H9 (cell line): ENCODE results near the gene CPEB2. TPM values are rescaled to one million over a fixed set of nuclear protein-coding genes. Genes with fewer than 3 reads are reported as not detected.

ENCODE experiments used
- DNase-seq: peaks from one replicate; pipeline ENCODE4 v3.0.0-alpha.2; 2017
- H2AFZ ChIP-seq: one replicate; pipeline ENCODE4 v1.6.1; 2013; ENCODE audit warnings: mild to moderate bottlenecking, low read length, control low read depth, moderate library complexity
- H2AK5ac ChIP-seq: 2 replicates; pipeline ENCODE4 v1.6.1; 2013; ENCODE audit warnings: low read length, control low read depth, mixed read lengths; ENCODE audit not compliant: insufficient read length
- H2BK120ac ChIP-seq: one replicate; pipeline ENCODE4 v1.6.1; 2013; ENCODE audit warnings: low read depth, mild to moderate bottlenecking, low read length, control low read depth, inconsistent platforms; ENCODE audit not compliant: poor library complexity, severe bottlenecking
- H2BK12ac ChIP-seq: 2 replicates; pipeline ENCODE4 v1.6.1; 2013; ENCODE audit warnings: low read length, control low read depth, mixed read lengths, low read depth; ENCODE audit not compliant: insufficient read length
- H2BK15ac ChIP-seq: 2 replicates; pipeline ENCODE4 v1.6.1; 2013; ENCODE audit warnings: low read depth, low read length, control low read depth
- H2BK20ac ChIP-seq: one replicate; pipeline ENCODE4 v1.6.1; 2013; ENCODE audit warnings: low read depth, mild to moderate bottlenecking, low read length, control low read depth, inconsistent platforms; ENCODE audit not compliant: poor library complexity, severe bottlenecking
- H2BK5ac ChIP-seq: 2 replicates; pipeline ENCODE4 v1.6.1; 2013; ENCODE audit warnings: low read length, control low read depth, mixed read lengths; ENCODE audit not compliant: insufficient read length
- H3K14ac ChIP-seq: 2 replicates; pipeline ENCODE4 v1.6.1; 2013; ENCODE audit warnings: low read length, control low read depth; ENCODE audit not compliant: insufficient read depth
- H3K18ac ChIP-seq: 2 replicates; pipeline ENCODE4 v1.6.1; 2013; ENCODE audit warnings: low read depth, mild to moderate bottlenecking, mixed read lengths, low read length, control low read depth; ENCODE audit not compliant: insufficient read length
- H3K23ac ChIP-seq: 2 replicates; pipeline ENCODE4 v1.6.1; 2013; ENCODE audit warnings: low read length, control low read depth, mixed read lengths, low read depth; ENCODE audit not compliant: insufficient read length
- H3K23me2 ChIP-seq: 2 replicates; pipeline ENCODE4 v1.6.1; 2013; ENCODE audit warnings: low read depth, mild to moderate bottlenecking, mixed read lengths, low read length, control low read depth; ENCODE audit not compliant: insufficient read length, poor library complexity, severe bottlenecking
- H3K27ac ChIP-seq: 2 replicates; pipeline ENCODE4 v1.5.1; 2013; ENCODE audit warnings: low read length, control low read depth, mixed read lengths, low read depth; ENCODE audit not compliant: insufficient read length
- H3K27me3 ChIP-seq: 2 replicates; pipeline ENCODE4 v1.6.1; 2013; ENCODE audit warnings: low read length, control low read depth, inconsistent platforms; ENCODE audit not compliant: insufficient read depth
- H3K4ac ChIP-seq: 2 replicates; pipeline ENCODE4 v1.6.1; 2013; ENCODE audit warnings: low read depth, mild to moderate bottlenecking, control low read depth, inconsistent platforms, low read length, moderate library complexity
- H3K4me1 ChIP-seq: 2 replicates; pipeline ENCODE4 v1.6.1; 2013; ENCODE audit warnings: low read length, control low read depth, inconsistent platforms; ENCODE audit not compliant: insufficient read depth
- H3K4me2 ChIP-seq: 2 replicates; pipeline ENCODE4 v1.6.1; 2013; ENCODE audit warnings: low read length, control low read depth, mixed read lengths; ENCODE audit not compliant: insufficient read length, insufficient read depth
- H3K56ac ChIP-seq: 2 replicates; pipeline ENCODE4 v1.6.1; 2013; ENCODE audit warnings: low read depth, mild to moderate bottlenecking, mixed read lengths, low read length, control low read depth; ENCODE audit not compliant: insufficient read length
- H3K79me1 ChIP-seq: 2 replicates; pipeline ENCODE4 v1.6.1; 2013; ENCODE audit warnings: low read depth, mild to moderate bottlenecking, moderate library complexity, low read length, control low read depth, inconsistent platforms; ENCODE audit not compliant: insufficient read depth, poor library complexity, severe bottlenecking
- H3K79me2 ChIP-seq: 2 replicates; pipeline ENCODE4 v1.6.1; 2013; ENCODE audit warnings: low read length, control low read depth, inconsistent platforms; ENCODE audit not compliant: insufficient read depth
- H3K9ac ChIP-seq: 2 replicates; pipeline ENCODE4 v1.6.1; 2013; ENCODE audit warnings: low read length, control low read depth, mixed read lengths; ENCODE audit not compliant: insufficient read length; ENCODE audit errors: extremely low read depth
- H3K9me3 ChIP-seq: one replicate; pipeline ENCODE4 v1.6.1; 2013; ENCODE audit warnings: low read depth, low read length, inconsistent platforms; ENCODE audit not compliant: control insufficient read depth
- H3T11ph ChIP-seq: one replicate; pipeline ENCODE4 v1.6.1; 2013; ENCODE audit warnings: mild to moderate bottlenecking, low read length, control low read depth, inconsistent platforms
- H4K20me1 ChIP-seq: one replicate; pipeline ENCODE4 v1.6.1; 2013; ENCODE audit not compliant: control insufficient read depth, insufficient read length, insufficient read depth
- H4K5ac ChIP-seq: 2 replicates; pipeline ENCODE4 v1.6.1; 2013; ENCODE audit warnings: low read depth, mild to moderate bottlenecking, mixed read lengths, low read length, control low read depth; ENCODE audit not compliant: insufficient read length
- H4K8ac ChIP-seq: replicated peaks from 2 replicates; pipeline ENCODE4 v1.6.1; 2013; ENCODE audit warnings: low read length, control low read depth, mixed read lengths, low read depth; ENCODE audit not compliant: insufficient read length
- H4K91ac ChIP-seq: 2 replicates; pipeline ENCODE4 v1.6.1; 2013; ENCODE audit warnings: low read depth, mild to moderate bottlenecking, moderate library complexity, mixed read lengths, low read length, control low read depth; ENCODE audit not compliant: insufficient read length
- H3K27ac Mint-ChIP-seq, 3 experiments: 2 replicates in 2 of 3; 3 replicates in 1 of 3; pipeline ENCODE4 v1.8.0; 2020 to 2021; ENCODE audit warnings: mixed read lengths in 3 of 3, mild to moderate bottlenecking in 1 of 3, moderate library complexity in 1 of 3
- H3K27me3 Mint-ChIP-seq: 2 replicates; pipeline ENCODE4 v1.8.0; 2021; ENCODE audit warnings: low read depth, mild to moderate bottlenecking, moderate library complexity, mixed read lengths
- H3K36me3 Mint-ChIP-seq, 3 experiments: 2 replicates in 2 of 3; 3 replicates in 1 of 3; pipeline ENCODE4 v1.8.0; 2020 to 2021; ENCODE audit warnings: low read depth in 3 of 3, mixed read lengths in 3 of 3; ENCODE audit not compliant: insufficient read depth in 1 of 3
- H3K4me1 Mint-ChIP-seq, 2 experiments: 2 replicates each; pipeline ENCODE4 v1.8.0; 2020; ENCODE audit warnings: mixed read lengths in 2 of 2
- H3K4me3 Mint-ChIP-seq, 2 experiments: 2 replicates in 1 of 2; 3 replicates in 1 of 2; pipeline ENCODE4 v1.8.0; 2020 to 2021; ENCODE audit warnings: mild to moderate bottlenecking in 2 of 2, mixed read lengths in 2 of 2, moderate library complexity in 1 of 2
- H3K9me3 Mint-ChIP-seq, 2 experiments: 2 replicates in 1 of 2; 3 replicates in 1 of 2; pipeline ENCODE4 v1.8.0; 2020; ENCODE audit warnings: mild to moderate bottlenecking in 2 of 2, mixed read lengths in 2 of 2, moderate library complexity in 1 of 2
- WGBS: extraction: QIAGEN DNeasy Blood & Tissue Kit; methylation state at CpG from one replicate; pipeline ENCODE4 v1.1.7; 2013; ENCODE audit warnings: missing lambda C conversion rate, low lambda C conversion rate, mixed read lengths; ENCODE audit not compliant: insufficient read length; ENCODE audit errors: extremely low coverage; 5-methylcytosine and 5-hydroxymethylcytosine counted together
- total RNA-seq: library from RNA; stranded (reverse); gene quantifications from 2 replicates; pipeline ENCODE4 v1.2.1, GENCODE V29; 2021
- TF ChIP-seq, protein P1 (sequence below): fragments of 200-600 bp; sonication (generic); conservative IDR thresholded peaks from 3 replicates; pipeline ENCODE4 v1.8.0; 2021; ENCODE audit warnings: antibody characterized with exemption, mild to moderate bottlenecking

Gene CPEB2
- total RNA-seq, 1 experiment from 2014 or later = 1.8 TPM

DNA sequence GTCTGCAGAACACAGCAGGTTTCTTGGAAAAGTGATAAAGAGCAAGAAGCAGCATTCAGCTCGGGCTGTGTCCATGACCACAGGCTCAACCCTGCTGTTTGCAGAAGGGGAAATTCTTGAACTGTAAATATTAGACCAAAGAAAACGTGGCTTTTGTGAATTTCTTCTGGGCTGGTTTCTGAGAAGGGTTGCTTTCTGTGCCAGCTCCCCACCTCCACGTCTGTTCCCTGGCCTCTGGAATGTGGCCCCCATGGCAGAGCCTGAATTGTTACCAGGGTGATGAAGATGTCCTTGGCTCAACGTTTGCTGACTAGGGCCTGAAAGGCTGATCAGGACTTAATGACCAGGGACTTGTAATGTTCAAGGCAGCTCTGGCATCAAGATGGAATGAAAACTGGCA is 116.0 kb downstream of the CPEB2 start:
- no peaks in the 10 kb centered on the region for H3K27me3 ChIP-seq
- H2AFZ ChIP-seq = no peak overlapping the region
- Mint-ChIP-seq H3K27ac (no peak overlapping the region), H3K9me3 (peaks cover 19 to 21% of the 10 kb centered on the region in 2 experiments), H3K4me1 (no peaks in the 10 kb centered on the region), H3K4me3 (no peak overlapping the region), H3K27me3 (no peaks in the 10 kb centered on the region), H3K36me3 (peaks cover 5 to 10% (median 8%) of the 10 kb centered on the region in 3 experiments; a peak in 6 of 7 replicates)
- H3K4me1 ChIP-seq = no peaks in the 10 kb centered on the region
- H4K91ac ChIP-seq = no peak overlapping the region
- no peak overlapping the region for H2BK12ac ChIP-seq
- no peak overlapping the region for H3T11ph ChIP-seq
- no peak overlapping the region for H3K27ac ChIP-seq
- no peak overlapping the region for H3K9ac ChIP-seq
- H3K79me2 ChIP-seq = no peaks in the 10 kb centered on the region; the same call in 1 of the 2 replicates
- TF ChIP-seq, protein P1, sequence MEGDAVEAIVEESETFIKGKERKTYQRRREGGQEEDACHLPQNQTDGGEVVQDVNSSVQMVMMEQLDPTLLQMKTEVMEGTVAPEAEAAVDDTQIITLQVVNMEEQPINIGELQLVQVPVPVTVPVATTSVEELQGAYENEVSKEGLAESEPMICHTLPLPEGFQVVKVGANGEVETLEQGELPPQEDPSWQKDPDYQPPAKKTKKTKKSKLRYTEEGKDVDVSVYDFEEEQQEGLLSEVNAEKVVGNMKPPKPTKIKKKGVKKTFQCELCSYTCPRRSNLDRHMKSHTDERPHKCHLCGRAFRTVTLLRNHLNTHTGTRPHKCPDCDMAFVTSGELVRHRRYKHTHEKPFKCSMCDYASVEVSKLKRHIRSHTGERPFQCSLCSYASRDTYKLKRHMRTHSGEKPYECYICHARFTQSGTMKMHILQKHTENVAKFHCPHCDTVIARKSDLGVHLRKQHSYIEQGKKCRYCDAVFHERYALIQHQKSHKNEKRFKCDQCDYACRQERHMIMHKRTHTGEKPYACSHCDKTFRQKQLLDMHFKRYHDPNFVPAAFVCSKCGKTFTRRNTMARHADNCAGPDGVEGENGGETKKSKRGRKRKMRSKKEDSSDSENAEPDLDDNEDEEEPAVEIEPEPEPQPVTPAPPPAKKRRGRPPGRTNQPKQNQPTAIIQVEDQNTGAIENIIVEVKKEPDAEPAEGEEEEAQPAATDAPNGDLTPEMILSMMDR = no peak
- H3K18ac ChIP-seq = no peak overlapping the region
- no peak overlapping the region for H2AK5ac ChIP-seq
- H3K9me3 ChIP-seq = no peaks in the 10 kb centered on the region
- H2BK120ac ChIP-seq = no peak overlapping the region
- DNase-seq = no peak
- no peak overlapping the region for H4K5ac ChIP-seq
- H2BK5ac ChIP-seq = no peak overlapping the region
- no peaks in the 10 kb centered on the region for H4K20me1 ChIP-seq
- no peak overlapping the region for H2BK20ac ChIP-seq
- no peak overlapping the region for H3K14ac ChIP-seq
- no peak overlapping the region for H3K4me2 ChIP-seq
- no peak overlapping the region for H3K23ac ChIP-seq
- no peak overlapping the region for H3K4ac ChIP-seq
- H3K23me2 ChIP-seq = no peaks in the 10 kb centered on the region
- WGBS = no CpG with 5 or more reads among the region's 4 CpGs
- H4K8ac ChIP-seq = no peak overlapping the region
- H3K56ac ChIP-seq = no peak overlapping the region
- no peak overlapping the region for H2BK15ac ChIP-seq
- no peaks in the 10 kb centered on the region for H3K79me1 ChIP-seq
